Measurements from ENCODE around the gene SERPINA6. TPM values are rescaled to one million over a fixed set of nuclear protein-coding genes. Genes with fewer than 3 reads are reported as not detected.

SERPINA6 gene
- total RNA-seq, 1 donor from 2014 or later = not detected

- no peak overlapping the region for H3K27ac Mint-ChIP-seq
- H3K36me3 Mint-ChIP-seq = no peaks in the 10 kb centered on the region
- H3K4me1 Mint-ChIP-seq = no peaks in the 10 kb centered on the region
These were observed 6.4 kb downstream of the SERPINA6 start for GRCh38 chr14:94316692-94317091.

GRCh38 chr14:94314890-94315289, 8.2 kb downstream of the SERPINA6 start:
- Mint-ChIP-seq H3K27me3 (ENCODE audit: low read depth) (no peaks in the 10 kb centered on the region), H3K4me3 (no peak overlapping the region), H3K9me3 (peaks cover 21% of the 10 kb centered on the region), H3K27ac (no peak overlapping the region), H3K36me3 (no peaks in the 10 kb centered on the region), H3K4me1 (no peaks in the 10 kb centered on the region)
- no peak for TF ChIP-seq CTCF (IDR thresholded peaks at IDR 0.05; ENCODE audit: unreplicated experiment)
- DNase-seq (ENCODE audit: low spot score in 2 of 2, unreplicated experiment in 2 of 2) = no peak

More at GRCh38 chr14:94316692-94317091, 6.4 kb downstream of the SERPINA6 start:
- no peak for DNase-seq (ENCODE audit: low spot score in 2 of 2, unreplicated experiment in 2 of 2)
- no peak overlapping the region for H3K4me3 Mint-ChIP-seq
- TF ChIP-seq CTCF (IDR thresholded peaks at IDR 0.05; ENCODE audit: unreplicated experiment) = no peak
- peaks cover 21% of the 10 kb centered on the region for H3K9me3 Mint-ChIP-seq
- no peaks in the 10 kb centered on the region for H3K27me3 Mint-ChIP-seq (ENCODE audit: low read depth)

GRCh38 chr14:94313991-94314655, 9.0 kb downstream of the SERPINA6 start:
- no peak overlapping the region for H3K27ac Mint-ChIP-seq
- H3K9me3 Mint-ChIP-seq = peaks cover 23% of the 10 kb centered on the region
- no peaks in the 10 kb centered on the region for H3K4me1 Mint-ChIP-seq
- DNase-seq (ENCODE audit: low spot score in 2 of 2, unreplicated experiment in 2 of 2) = no peak
- no peak overlapping the region for H3K4me3 Mint-ChIP-seq
- no peaks in the 10 kb centered on the region for H3K36me3 Mint-ChIP-seq
- no peak for TF ChIP-seq CTCF (IDR thresholded peaks at IDR 0.05; ENCODE audit: unreplicated experiment)
- no peaks in the 10 kb centered on the region for H3K27me3 Mint-ChIP-seq (ENCODE audit: low read depth)

GRCh38 chr14:94312481-94313246, 10.5 kb downstream of the SERPINA6 start:
- TF ChIP-seq CTCF (IDR thresholded peaks at IDR 0.05; ENCODE audit: unreplicated experiment) = no peak
- Mint-ChIP-seq H3K4me3 (no peak overlapping the region), H3K27me3 (ENCODE audit: low read depth) (peaks cover 9% of the 10 kb centered on the region), H3K27ac (no peak overlapping the region), H3K36me3 (no peaks in the 10 kb centered on the region), H3K4me1 (no peaks in the 10 kb centered on the region), H3K9me3 (peaks cover 31% of the 10 kb centered on the region)
- no peak for DNase-seq (ENCODE audit: low spot score in 2 of 2, unreplicated experiment in 2 of 2)

DNA sequence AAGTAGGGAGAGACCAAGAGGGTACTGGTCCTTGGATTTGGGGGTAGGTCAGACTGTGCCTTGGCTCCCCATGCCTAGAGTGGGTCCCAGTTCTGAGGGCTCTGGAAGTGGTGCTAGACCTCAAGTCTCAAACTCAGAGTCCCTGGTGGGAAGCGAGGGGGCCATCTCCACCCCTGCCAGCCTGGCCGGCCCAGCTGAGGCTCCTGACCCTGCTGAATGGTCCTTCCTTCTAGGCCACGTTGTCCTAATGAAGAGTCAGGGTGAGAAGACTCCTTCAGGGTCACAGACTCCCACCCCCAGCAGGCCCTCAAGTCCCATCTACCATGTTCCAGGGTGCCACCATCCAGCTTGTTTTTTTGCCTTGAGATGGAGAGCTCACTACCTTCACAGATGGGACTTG, 12.9 kb downstream of the SERPINA6 start:
- no peak for DNase-seq (ENCODE audit: low spot score in 2 of 2, unreplicated experiment in 2 of 2)
- Mint-ChIP-seq H3K27me3 (ENCODE audit: low read depth) (peaks cover 9% of the 10 kb centered on the region), H3K27ac (no peak overlapping the region)

More for the DNA sequence above, 12.9 kb downstream of the SERPINA6 start:
- H3K4me3 Mint-ChIP-seq = no peak overlapping the region
- no peaks in the 10 kb centered on the region for H3K36me3 Mint-ChIP-seq
- no peak for TF ChIP-seq CTCF (IDR thresholded peaks at IDR 0.05; ENCODE audit: unreplicated experiment)
- H3K4me1 Mint-ChIP-seq = no peaks in the 10 kb centered on the region
- H3K9me3 Mint-ChIP-seq = peaks cover 29% of the 10 kb centered on the region

All from mesothelial cell of epicardium (in vitro differentiated cells).